Measurements from ENCODE around the gene FBXL17.

Gene FBXL17

DNA sequence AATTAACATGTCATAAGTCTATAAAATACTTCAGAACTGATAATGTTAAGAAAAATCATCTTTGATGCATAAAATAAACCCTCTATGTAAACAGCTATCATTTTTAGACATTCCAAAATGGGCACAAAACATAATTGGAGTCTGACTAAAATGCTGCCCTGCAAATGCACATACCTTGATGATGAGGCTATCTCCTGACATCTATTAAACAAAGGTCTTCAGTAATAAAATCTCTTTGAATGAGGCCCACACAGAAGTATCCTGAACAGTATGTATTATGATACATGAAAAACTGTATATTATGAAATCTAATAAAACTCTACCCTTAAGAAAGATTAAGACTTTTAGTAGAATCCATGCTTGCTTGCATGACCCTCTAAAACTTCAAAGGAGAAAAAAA lies 66.1 kb downstream of the FBXL17 start:
- TF ChIP-seq CTCF (IDR thresholded peaks at IDR 0.05; ENCODE audit: low read depth, low read length, missing control alignments), result no peak
- H3K4me3 ChIP-seq (ENCODE audit: low read depth, low read length), result no peak overlapping the region
- DNase-seq (ENCODE audit: low read depth), result no peak

GRCh38 chr5:108312258-108312657 lies 69.6 kb downstream of the FBXL17 start:
- no peak overlapping the region for H3K4me3 ChIP-seq (ENCODE audit: low read depth, low read length)
- no peak for TF ChIP-seq CTCF (IDR thresholded peaks at IDR 0.05; ENCODE audit: low read depth, low read length, missing control alignments)
- no peak for DNase-seq (ENCODE audit: low read depth)

GRCh38 chr5:108311682-108312081 lies 70.2 kb downstream of the FBXL17 start:
- no peak overlapping the region for H3K4me3 ChIP-seq (ENCODE audit: low read depth, low read length)
- no peak for DNase-seq (ENCODE audit: low read depth)
- TF ChIP-seq CTCF (IDR thresholded peaks at IDR 0.05; ENCODE audit: low read depth, low read length, missing control alignments), result no peak

- no peak for TF ChIP-seq CTCF (IDR thresholded peaks at IDR 0.05; ENCODE audit: low read depth, low read length, missing control alignments)
- H3K4me3 ChIP-seq (ENCODE audit: low read depth, low read length), result no peak overlapping the region
- DNase-seq (ENCODE audit: low read depth), result no peak
Measured at GRCh38 chr5:108303611-108304010, 78.3 kb downstream of the FBXL17 start.

DNA sequence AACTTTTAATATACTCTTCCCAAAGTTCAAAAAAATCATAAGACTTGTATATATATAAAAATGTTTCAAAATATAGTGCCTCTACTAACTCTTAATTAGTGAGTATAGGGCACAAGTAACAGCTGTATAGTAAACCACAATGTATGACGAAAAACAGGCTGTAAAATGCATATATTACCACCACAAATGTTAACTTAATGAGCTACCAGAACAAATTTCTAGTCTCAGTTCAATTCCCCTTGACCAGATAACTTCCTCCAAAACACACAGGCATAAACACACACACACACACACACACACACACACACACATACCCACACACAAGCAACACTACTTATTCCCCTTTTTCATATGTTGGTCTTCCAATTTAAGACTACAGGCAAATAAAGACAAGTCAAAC lies 78.8 kb downstream of the FBXL17 start:
- no peak for TF ChIP-seq CTCF (IDR thresholded peaks at IDR 0.05; ENCODE audit: low read depth, low read length, missing control alignments)
- DNase-seq (ENCODE audit: low read depth), result no peak
- no peak overlapping the region for H3K4me3 ChIP-seq (ENCODE audit: low read depth, low read length)

GRCh38 chr5:108297042-108297601 lies 84.8 kb downstream of the FBXL17 start:
- TF ChIP-seq CTCF (IDR thresholded peaks at IDR 0.05; ENCODE audit: low read depth, low read length, missing control alignments), result no peak
- no peak for DNase-seq (ENCODE audit: low read depth)
- no peak overlapping the region for H3K4me3 ChIP-seq (ENCODE audit: low read depth, low read length)

GRCh38 chr5:108295578-108296368 lies 86.1 kb downstream of the FBXL17 start:
- no peak overlapping the region for H3K4me3 ChIP-seq (ENCODE audit: low read depth, low read length)
- TF ChIP-seq CTCF (IDR thresholded peaks at IDR 0.05; ENCODE audit: low read depth, low read length, missing control alignments), result no peak
- DNase-seq (ENCODE audit: low read depth), result no peak

Measured in GM12864 (cell line).